ENCODE results near the gene ZBTB20. TPM values are rescaled to one million over a fixed set of nuclear protein-coding genes. Genes with fewer than 3 reads are reported as not detected.

Gene ZBTB20
- total and polyA plus RNA-seq, 7 donors: 0.40 to 74.9 (median 41.7) TPM

DNA sequence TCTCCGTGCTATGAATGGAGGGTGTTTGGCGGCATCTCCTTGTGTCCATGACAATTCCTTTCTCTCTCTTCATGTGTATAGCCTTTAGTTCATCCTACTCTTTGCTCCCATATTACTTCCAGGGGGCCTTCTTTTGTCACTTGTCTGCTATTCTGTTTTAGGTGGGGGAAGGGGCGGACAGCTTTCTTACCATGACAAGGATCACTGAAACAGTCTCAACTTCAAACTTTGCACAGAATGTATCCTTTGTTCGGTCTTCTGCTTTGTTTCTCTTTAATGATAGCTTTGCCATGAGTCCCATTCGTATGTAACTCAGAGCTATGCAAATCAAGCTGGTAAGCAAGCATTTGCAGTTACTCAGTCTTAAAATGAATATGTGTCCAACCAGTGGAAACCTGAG lies 559.1 kb downstream of the ZBTB20 start:
- H3K36me3 ChIP-seq (ENCODE audit: insufficient read depth in 1 of 2, low read depth in 1 of 2): no peaks in the 10 kb centered on the region
- peak overlapping the region; percentile 13 for H3K27ac ChIP-seq
- H3K9me3 ChIP-seq: no peaks in the 10 kb centered on the region
- WGBS, 3 donors: 95 to 98% (median 95%) methylated on average over 5 of the region's 5 CpGs
- no peaks in the 10 kb centered on the region for H3K27me3 ChIP-seq (ENCODE audit: insufficient read depth in 3 of 3, low read length in 2 of 3)
- H3K4me1 ChIP-seq: peaks cover 40% of the 10 kb centered on the region
- TF ChIP-seq CTCF (IDR thresholded peaks at IDR 0.05): no peak
- intact Hi-C loops (cut with DNase I): no loop called here
- no peak overlapping the region for H3K4me3 ChIP-seq
- ATAC-seq (no peak), DNase-seq (no peak)

DNA sequence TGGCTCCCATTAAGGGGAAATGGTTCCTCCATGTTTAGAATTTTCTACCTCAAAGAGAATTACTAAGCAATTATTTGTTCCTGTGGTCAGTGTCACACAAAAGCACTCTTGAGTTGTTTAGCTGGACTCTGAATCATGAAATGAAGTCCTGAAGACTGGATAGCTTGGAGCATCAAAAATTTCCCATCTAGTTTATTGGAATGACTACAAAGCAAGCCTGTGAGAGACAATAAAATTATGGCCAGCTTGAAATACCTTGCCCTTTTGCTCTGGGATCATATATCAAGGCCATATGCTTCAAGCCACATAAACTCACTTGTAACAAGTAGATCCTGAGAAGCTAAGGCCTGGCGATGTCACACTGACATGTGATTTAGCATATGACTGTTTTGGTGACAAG lies 561.0 kb downstream of the ZBTB20 start:
- no peaks in the 10 kb centered on the region for H3K27me3 ChIP-seq (ENCODE audit: insufficient read depth in 3 of 3, low read length in 2 of 3)
- H3K27ac ChIP-seq: peak overlapping the region; percentile 70
- no peaks in the 10 kb centered on the region for H3K9me3 ChIP-seq
- no peak overlapping the region for H3K4me3 ChIP-seq
- H3K4me1 ChIP-seq: peaks cover 40% of the 10 kb centered on the region
- H3K36me3 ChIP-seq (ENCODE audit: insufficient read depth in 1 of 2, low read depth in 1 of 2): no peaks in the 10 kb centered on the region
- no peak for DNase-seq
- TF ChIP-seq CTCF (IDR thresholded peaks at IDR 0.05): no peak
- WGBS, 3 donors: 29 to 68% (median 30%) methylated on average over 1 of the region's 1 CpG
- intact Hi-C loops (cut with DNase I): no loop called here
- peak in 2 of 4 donors; percentile 13 to 15 for ATAC-seq

DNA sequence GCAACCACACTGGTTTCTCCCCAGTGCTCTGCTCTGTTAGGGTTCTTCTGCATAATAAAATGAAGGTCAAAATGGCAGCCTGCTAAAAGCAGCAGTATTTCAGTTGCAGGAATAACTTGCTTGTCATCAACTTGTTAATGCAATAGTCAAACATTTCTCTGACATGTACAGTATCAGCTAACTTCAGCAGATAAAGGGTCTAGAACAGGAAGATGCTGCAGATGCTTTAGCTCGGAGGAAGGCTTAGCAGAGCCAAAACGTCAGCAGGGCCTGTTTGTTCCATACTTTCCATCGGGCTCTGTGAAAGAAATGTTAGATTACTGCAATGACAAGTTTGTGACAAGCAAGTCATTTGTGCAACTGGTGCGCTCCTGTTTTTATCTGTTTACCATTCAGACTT lies 561.4 kb downstream of the ZBTB20 start:
- no peaks in the 10 kb centered on the region for H3K36me3 ChIP-seq (ENCODE audit: insufficient read depth in 1 of 2, low read depth in 1 of 2)
- H3K9me3 ChIP-seq: no peaks in the 10 kb centered on the region
- intact Hi-C loops (cut with DNase I): no loop called here
- H3K4me1 ChIP-seq: peaks cover 37% of the 10 kb centered on the region
- ATAC-seq (peak in 3 of 4 donors; percentile 36 to 51 (median 50)), DNase-seq (no peak)
- TF ChIP-seq CTCF (IDR thresholded peaks at IDR 0.05): no peak
- no peaks in the 10 kb centered on the region for H3K27me3 ChIP-seq (ENCODE audit: insufficient read depth in 3 of 3, low read length in 2 of 3)
- no peak overlapping the region for H3K4me3 ChIP-seq
- H3K27ac ChIP-seq: peak overlapping the region; percentile 70
- WGBS, 3 donors: 27 to 35% (median 28%) methylated on average over 4 of the region's 4 CpGs

DNA sequence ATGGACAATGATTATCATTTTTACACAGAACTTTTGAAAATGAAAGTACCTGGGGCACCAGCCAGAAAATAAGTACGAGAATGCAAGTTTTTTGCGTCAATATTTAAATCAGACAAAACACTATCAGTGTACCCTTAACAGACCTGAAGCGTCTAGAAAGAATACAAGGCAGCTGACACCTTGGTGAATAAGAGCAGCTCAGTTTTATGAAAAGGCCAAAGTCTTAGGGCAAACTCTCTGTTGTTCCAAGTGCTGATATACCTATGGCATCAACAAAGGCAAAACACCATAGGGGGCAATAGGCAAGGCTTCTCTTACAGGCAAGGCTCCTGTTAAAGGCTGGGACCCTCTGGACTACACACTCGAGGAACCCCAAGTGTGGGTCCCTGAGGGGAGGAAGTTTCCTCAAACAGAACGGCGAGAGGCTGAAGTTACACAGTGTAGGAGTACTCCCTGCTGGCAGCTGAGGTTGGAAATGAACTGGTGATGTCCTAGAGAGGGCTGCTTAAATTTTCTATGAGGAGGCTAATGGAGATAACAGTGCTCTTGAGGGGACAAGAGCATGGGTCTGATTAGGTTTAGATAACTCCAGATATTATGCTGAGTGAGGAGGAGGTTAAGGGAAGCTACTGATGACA lies 562.2 kb downstream of the ZBTB20 start:
- ATAC-seq (peak; percentile 34 to 68 (median 58)), DNase-seq (no peak)
- Histone ChIP-seq H3K4me1 (peaks cover 33% of the 10 kb centered on the region), H3K4me3 (peak overlapping the region; percentile 31), H3K27ac (peak overlapping the region; percentile 70), H3K9me3 (no peaks in the 10 kb centered on the region), H3K27me3 (ENCODE audit: insufficient read depth in 3 of 3, low read length in 2 of 3) (no peaks in the 10 kb centered on the region), H3K36me3 (ENCODE audit: insufficient read depth in 1 of 2, low read depth in 1 of 2) (no peaks in the 10 kb centered on the region)
- TF ChIP-seq CTCF (IDR thresholded peaks at IDR 0.05): no peak
- intact Hi-C loops (cut with DNase I): no loop called here
- 28 to 48% (median 33%) methylated on average over 6 of the region's 6 CpGs for WGBS, 3 donors

DNA sequence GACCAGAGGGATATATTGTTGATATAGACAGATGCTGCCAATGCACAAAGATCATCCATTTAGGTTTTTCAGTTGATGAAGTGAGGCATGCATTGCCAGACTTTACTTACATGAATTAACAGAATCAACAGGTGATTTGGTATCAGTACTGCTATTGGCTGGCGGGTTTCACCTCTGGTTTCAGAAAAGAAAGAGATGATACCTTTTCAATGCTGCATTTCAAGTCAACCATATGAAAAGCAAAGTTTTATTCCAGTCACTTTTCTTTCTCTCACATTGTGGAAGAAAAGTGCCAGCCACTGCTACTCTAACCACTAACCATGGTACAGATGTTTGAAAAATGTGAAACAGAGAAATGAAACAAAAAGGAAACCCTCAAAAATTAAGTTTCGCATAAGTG lies 564.2 kb downstream of the ZBTB20 start:
- 96% methylated on average over 2 of the region's 2 CpGs for WGBS, 3 donors
- no peak for TF ChIP-seq CTCF (IDR thresholded peaks at IDR 0.05)
- DNase-seq (no peak), ATAC-seq (no peak)
- H3K9me3 ChIP-seq: no peaks in the 10 kb centered on the region
- H3K27ac ChIP-seq: no peak overlapping the region
- no peak overlapping the region for H3K4me3 ChIP-seq
- H3K4me1 ChIP-seq: peaks cover 42% of the 10 kb centered on the region
- H3K36me3 ChIP-seq (ENCODE audit: insufficient read depth in 1 of 2, low read depth in 1 of 2): no peaks in the 10 kb centered on the region
- no peaks in the 10 kb centered on the region for H3K27me3 ChIP-seq (ENCODE audit: insufficient read depth in 3 of 3, low read length in 2 of 3)
- intact Hi-C loops (cut with DNase I): no loop called here

Data from psoas muscle (tissue), 8 donors.